NCI-H187 treated with DMSO at 0.1 percent for 48 hours (cell line): ENCODE data around the gene ITPR1.

Experiments
- DNase-seq: peaks from one replicate; lab custom pipeline; 2025; lab: John Stamatoyannopoulos, UW

ITPR1 gene

DNA sequence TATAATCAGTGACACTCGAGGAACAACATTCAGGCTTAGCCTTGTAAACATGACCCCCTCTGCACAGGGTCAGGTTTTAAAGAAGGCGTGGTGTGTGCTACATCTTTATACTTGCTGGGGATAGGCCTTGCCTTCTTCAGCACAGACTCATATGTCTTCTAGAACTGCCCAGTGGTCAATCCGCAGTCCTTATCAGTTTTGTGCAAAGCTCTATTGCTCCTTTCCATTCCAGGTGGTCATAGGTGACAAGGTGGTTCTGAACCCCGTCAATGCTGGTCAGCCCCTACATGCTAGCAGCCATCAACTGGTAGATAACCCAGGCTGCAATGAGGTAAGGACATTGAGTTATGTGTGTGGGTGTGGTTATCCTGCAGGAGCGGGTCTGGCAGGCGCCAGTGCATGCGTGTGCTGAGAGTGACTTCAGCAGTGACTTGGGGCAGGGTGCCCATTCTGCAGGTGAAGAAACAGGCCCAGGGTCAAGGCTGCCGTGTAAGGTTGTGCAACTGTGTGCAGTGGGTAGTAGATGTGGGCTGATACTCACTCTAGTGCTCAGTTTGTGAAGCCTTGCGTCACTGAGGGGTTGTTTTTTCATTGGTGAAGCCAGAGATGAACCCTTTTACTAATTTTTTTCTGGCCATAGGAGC, 150.9 kb downstream of the ITPR1 start:
- no peak for DNase-seq

DNA sequence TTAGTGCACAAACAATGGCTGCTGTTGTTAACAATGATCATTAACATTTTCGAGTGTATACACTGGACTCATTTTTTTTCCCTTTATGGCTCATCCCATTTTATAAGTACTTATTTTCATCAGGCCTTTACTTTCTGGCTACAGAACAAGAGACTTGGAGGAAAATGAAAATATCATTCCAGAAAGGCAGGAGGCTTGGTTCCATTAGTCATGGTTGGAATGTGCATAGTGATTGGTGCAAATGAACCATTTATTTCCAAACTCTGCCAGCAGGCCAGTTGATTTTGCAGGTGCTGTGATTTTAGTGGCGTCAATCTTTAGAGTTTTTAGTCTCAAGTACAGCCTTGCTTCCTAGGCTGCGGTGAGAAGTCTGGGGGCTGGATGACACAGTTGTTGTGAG, 151.8 kb downstream of the ITPR1 start:
- DNase-seq, result no peak

GRCh38 chr3:4645468-4645867, 152.3 kb downstream of the ITPR1 start:
- no peak for DNase-seq

DNA sequence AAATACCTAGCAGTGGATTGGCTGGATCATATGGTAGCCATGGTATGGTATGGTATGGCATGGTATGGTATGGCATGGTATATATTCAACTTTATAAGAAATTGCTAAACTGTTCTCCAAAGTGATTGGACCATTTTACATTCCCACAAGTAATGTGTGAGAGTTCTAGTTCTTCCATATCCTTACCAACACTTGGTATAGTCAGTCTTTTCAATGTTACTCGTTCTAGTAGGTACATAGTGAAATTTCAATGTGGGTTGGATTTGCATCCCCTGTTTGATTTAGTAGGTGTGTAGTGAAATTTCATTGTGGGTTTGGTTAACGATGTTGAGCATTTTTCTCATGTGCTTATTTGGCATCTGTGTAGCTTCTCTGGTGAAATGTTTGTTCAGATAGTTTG, 154.3 kb downstream of the ITPR1 start:
- DNase-seq, result no peak

GRCh38 chr3:4655145-4656045, 162.2 kb downstream of the ITPR1 start:
- no peak for DNase-seq

DNA sequence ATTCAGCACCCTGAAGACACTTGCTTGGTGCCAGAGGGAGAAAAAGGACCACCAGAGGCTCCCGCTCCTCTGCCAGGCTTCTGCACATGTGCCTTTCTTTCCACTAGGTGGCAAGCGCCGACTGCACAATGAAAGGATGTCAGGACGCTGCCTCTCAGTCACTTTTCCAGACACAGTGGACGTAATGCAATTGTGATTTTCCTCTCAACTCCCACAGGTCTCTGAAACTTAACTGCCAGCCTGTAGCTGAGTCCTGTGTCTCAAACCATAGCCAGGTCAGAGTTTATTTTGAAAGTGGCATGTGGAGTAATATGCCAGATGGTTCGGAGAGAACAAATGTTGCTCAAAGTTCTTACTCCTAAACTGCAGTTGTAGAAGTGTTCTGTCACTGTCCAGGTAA, 162.9 kb downstream of the ITPR1 start:
- DNase-seq, result no peak

- DNase-seq, result no peak
Observed at GRCh38 chr3:4656626-4657328, 163.6 kb downstream of the ITPR1 start.

DNA sequence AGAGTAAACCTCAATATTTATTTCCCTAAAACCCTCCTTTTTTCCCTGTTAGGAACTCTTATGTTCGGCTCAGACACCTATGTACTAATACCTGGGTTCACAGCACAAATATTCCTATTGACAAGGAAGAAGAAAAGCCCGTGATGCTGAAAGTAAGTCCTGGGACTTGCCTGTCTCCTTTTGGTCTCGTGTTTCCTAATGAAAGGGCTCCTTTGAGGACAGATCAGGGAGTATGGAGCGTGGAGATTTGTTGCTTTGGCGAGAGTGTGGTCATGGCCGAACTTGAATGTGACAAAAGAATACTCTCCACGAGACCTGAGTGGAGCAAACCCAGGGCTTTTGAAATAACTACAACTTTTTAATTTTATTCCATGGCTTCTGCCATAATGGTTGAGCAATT, 167.8 kb downstream of the ITPR1 start:
- no peak for DNase-seq

DNA sequence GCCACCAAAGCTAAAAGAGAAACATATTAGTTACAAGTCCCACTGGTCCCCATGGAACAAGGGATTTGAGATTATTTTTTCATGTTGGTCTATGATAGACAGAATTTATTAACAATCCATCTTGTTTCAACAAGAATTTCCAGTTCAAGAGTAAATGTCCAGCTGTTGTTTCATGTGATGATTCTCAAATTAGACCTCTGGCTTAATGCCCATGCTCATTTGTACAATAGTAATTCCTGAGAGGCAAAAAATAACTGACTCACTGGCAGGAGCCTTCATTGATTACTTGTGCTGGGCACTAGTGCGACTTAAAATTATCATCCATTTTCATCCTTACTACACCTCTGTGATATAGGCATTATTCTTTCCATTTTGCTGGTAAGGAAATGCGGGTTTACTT, 171.3 kb downstream of the ITPR1 start:
- DNase-seq, result no peak

DNA sequence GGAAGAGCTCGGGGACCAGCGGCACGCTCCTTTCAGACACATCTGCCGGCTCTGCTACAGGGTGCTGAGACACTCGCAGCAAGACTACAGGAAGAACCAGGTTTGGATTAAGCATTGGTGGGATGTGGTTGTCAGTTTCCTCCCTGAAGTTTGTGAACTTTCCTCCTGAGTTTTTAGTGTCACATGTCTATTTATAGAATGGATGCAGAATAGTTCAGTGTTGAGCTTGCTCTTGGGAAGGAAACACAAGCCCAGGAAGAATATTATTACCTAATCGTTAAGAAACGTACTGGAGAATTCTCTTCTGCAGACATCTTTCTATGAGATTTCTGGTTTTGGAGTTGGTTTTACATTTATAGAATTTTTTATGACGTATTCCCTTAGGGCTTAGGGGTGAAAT, 172.0 kb downstream of the ITPR1 start:
- no peak for DNase-seq

DNA sequence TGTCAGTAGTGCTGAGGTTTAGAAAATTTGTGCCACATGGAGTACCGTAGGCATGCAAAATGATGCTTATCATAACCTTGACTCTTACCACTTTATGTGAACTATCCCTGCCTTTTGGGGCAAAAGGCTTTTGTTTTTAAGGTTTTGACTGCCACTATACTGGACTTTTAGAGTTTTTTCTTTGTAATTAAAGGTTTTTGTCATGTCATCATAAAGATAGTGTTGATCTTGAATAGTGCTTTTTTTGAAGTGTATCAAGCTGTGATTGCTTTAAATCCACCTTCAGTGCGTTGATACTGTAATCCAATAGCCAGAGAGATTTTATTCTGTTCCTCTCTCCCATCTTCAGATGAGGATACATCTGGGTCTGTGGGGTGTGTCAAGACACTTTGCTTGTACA, 172.9 kb downstream of the ITPR1 start:
- DNase-seq, result no peak

- no peak for DNase-seq
Observed at GRCh38 chr3:4670352-4670751, 177.2 kb downstream of the ITPR1 start.

GRCh38 chr3:4672725-4673275, 179.7 kb downstream of the ITPR1 start:
- no peak for DNase-seq

DNA sequence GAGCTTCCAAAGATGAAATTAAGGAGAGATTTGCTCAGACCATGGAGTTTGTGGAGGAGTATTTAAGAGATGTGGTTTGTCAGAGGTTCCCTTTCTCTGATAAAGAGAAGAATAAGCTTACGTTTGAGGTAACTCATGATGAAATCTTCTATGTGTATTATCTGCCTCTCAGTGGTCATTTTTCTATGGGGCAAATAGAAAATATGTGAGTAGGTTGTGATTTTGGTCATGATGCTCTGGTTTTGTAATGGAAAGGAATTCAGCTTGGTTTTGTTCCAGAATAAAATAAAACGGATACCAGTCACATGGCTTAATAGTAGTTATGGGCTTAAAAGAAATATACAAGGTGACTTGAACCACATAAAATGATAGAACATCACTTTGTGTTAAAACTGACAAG, 181.1 kb downstream of the ITPR1 start:
- DNase-seq, result no peak

GRCh38 chr3:4675704-4676103, 182.6 kb downstream of the ITPR1 start:
- no peak for DNase-seq

- no peak for DNase-seq
Observed at GRCh38 chr3:4678320-4678719, 185.2 kb downstream of the ITPR1 start.

DNA sequence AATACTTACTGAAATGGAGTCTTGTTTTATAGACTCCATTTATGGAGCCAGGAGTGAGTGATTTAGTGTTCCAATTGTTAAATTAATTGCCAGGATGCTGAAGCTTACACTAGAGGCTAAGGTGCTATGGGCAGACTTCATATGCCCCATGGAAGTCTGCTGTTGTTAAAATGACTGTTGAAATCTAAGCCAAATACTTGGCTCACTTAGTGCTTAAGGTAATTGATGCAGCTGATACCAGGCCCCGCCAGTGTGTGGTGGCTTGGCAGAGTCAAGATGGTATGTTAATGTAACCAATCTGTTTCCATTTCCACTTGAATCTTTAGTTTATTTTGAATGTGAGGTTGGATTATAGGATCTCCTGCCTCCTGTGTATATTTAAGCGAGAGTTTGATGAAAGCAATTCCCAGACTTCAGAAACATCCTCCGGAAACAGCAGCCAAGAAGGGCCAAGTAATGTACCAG, 187.1 kb downstream of the ITPR1 start:
- DNase-seq, result no peak

- DNase-seq, result no peak
Observed at GRCh38 chr3:4680871-4681300, 187.7 kb downstream of the ITPR1 start.

DNA sequence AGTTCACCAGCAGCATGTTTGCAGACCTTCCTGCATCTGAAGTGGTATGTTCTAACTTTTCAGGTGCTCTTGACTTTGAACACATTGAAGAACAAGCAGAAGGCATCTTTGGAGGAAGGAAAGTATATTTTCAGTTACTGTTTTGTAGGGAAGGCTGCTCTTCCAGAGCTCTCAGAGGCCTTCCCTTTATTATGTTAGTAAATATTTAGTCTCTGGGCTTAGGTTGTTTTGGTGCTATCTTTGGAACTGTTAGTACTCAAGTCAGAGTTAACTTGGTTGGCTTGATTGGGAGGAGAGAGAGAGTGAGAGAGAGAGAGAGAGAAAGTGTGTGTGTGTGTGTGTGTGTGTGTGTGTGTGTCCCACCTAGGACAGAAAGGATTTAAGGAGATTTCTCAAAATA, 188.2 kb downstream of the ITPR1 start:
- no peak for DNase-seq

GRCh38 chr3:4684117-4684516, 191.0 kb downstream of the ITPR1 start:
- DNase-seq, result no peak

- DNase-seq, result no peak
Observed at GRCh38 chr3:4684976-4685375, 191.8 kb downstream of the ITPR1 start.

DNA sequence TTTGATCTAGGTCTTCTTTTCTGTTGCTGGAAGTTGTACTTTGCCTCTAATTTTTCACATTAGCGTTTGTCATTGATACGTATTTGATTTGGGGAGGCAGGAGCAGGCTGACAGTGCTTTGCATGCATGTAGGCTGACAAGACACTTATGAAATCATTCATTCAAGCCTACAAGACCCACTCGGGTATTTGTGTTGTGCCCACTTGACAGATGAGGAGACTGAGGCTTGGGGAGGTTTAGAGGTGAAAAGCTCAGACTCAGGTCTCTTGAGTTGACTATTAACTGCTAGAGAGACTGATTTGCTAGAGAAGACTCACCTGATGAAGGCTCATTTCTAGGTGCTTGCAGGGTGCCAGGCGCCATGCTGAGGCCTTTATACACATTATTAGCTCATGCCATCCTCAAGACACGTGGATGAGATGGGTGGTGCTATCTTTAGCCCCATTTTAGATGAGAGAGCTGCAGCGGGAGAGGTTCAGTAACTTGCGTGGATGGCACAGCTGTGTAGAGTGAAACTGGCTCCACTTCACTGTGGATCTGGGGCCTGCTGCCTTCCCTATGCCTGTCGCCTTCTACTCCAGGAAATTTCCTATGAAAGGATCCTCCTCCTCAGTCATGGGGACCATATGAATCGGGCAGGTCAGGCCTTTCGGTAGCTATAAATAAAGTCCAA, 192.7 kb downstream of the ITPR1 start:
- no peak for DNase-seq
